Hindlimb muscle (tissue), 1 donor: Measurements from ENCODE around the gene DHRS12. TPM values are rescaled to one million over a fixed set of nuclear protein-coding genes. Genes with fewer than 3 reads are reported as not detected.

Experiments used
- DNase-seq: peaks from one replicate; pipeline ENCODE4 v3.0.0-alpha.2; 2013
- polyA plus RNA-seq: library from polyadenylated mRNA; unstranded; fragments of 120-200 nt; gene quantifications from one replicate; pipeline ENCODE4 v1.2.1, GENCODE V29; 2013; ENCODE audit not compliant: insufficient read length

Gene DHRS12, protein sequence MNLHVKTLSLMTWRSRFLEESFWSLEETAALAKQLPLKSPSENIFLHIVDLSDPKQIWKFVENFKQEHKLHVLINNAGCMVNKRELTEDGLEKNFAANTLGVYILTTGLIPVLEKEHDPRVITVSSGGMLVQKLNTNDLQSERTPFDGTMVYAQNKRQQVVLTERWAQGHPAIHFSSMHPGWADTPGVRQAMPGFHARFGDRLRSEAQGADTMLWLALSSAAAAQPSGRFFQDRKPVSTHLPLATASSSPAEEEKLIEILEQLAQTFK
- 14.9 TPM for polyA plus RNA-seq

DNA sequence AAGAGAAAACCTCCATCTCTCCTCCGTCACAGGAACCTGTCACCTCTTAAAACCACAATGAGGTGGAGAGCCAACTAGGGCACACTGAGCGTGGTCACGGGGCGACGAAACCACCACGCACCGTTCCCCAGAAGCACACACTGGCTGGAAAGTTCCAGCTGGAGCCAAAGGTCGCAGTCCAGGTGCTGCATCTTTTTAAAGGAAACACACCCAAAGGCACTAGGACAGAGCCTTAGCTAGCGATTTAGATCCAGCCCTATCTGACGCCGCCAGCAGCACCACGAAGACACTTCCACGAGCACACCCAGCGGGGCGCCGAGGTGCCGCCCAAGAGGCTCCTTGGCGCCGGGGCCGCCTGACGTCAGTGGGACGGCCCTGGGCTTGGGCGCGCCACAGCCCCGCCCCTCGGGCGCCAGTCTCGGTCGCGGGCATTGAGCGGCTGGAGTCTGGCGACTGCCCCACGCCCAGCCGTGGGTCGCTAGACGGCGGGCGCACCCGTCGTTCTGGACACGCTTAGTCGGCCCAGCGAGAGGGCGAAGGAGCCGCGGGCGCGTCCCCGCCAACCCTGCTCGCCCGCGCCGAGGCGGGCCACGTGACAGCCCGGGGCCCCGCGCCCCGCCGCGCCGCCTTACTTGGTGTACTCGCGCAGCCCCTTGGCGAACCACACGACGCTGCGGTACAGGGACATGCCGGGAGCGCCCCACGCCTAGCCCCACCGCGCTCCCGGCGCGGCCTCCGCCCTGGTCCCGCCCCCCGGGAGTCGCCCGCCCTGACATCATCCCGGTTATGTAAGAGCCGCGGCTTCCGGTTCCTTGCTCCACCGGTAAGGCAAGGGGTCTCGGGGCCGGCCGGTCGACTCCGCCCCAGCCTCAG lies at the start of gene DHRS12:
Gene DHRS12, minus strand, starts transcription at position 742 of the 873 bp plus-strand sequence. CDS start 4,504 bp downstream, outside the sequence.
- DNase-seq: peak; percentile 89

DNA sequence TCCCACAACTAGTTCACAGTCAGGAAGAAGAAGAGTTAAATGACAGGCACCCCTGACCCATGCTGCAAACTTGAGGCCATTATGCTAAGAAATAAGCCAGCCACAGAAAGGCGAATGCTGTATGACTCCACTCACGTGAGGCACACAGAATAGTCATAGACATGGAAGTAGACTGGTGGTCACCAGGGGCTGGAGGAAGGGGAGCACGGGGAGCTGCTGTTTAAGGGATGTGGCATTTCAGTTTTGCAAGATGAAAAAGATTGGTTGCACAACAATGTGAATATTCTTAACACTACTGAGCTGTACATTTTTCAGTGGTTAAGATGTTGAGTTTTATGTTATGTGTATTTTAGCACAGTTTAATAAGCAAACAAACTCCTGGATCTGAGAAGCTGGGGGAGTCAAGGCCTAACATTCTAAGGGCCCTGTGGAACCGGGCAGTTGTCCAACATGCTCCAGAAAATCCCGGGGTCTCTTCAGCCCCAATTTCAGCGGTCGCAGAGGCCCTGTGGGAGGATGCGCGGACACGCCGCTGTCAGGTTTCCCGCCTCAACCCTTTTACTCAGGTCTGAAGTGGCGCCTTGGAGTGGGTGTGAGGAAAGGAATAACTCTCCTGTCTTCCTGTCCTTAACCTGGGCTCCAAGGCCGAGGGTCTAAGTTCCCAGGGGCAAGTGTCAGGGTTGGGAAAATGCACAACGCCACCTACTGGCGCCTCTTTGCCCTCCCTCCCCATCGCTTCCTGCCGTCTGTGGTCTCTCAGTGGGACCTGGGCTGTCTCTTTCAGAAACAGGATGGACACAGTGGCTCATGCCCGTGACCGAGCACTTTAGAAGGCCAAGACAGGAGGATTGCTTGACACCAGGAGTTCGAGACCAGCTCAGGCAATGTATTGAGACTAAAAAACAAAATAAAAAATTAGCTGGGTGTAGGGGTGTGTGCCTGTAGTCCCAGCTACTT lies 45.5 kb upstream of the DHRS12 start:
- DNase-seq: no peak

DNA sequence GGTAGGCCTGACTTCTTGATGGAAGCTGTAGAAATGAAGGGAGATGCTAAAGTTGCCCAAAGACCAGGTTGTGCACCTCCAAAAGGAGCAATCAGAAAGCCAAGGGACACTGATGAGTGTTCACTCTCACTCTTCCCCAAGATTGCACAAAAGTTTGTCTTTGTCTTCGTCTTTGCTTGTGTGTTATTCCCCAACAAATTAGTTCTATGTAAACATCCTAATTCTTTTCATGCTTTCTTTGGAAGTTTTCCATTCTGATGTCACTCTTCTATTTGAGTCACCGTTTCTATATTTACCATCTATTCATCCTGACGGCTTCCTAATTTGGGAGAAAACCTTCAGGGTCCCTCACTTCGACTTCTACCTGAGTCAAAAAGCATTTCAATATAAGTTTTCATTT lies 44.7 kb upstream of the DHRS12 start:
- no peak for DNase-seq

DNA sequence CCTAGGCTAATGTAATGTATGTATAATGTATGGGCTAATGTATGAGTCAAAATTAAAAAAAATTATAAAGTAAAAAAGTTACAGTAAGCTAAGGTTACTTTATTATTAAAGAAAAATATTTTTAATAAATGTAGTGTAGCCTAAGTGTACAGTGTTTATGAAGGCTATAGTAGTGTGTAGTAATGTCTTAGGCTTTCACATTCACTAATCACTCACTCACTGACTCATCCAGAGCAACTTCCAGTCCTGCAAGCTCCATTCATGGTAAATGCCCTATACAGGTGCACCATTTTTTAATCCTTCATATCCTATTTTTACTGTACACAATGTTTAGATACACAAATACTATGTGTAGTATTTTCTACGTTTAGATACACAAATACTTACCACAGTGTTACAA lies 42.8 kb upstream of the DHRS12 start:
- DNase-seq: no peak

DNA sequence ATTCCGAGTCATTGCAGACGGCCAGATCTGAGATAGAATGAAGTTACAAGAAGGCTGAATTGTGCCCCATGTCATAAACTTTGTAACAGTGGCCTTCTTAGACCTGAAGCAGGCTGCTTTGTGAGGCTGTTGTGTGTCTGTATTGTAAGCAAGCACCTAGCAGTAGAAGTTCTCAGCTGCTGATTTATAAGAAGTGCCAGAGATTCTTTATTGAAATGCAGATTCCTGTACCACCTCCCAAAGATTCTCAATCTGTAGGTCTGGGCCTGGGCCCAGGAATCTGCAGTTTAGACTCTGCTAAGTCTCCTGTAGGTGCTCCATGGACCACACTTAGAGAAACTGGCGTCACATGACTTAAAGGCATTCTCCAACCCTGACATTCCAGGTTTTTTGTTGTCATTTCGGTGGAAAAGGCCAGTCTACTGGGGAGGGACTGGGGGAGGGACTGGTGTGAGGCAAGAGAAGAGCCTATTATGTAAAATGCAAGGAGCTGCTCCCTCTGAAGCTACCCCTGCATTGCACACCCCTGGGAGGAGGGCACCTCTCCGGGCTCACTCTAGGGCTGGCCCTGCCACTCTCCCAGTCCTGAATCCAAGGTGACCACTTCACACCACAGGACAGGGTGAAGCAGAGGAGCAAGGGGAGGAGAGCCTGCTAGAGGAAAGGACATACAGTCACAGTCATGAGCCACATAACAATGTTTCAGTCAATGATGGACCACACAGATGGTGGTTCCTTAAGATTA lies 41.8 kb upstream of the DHRS12 start:
- DNase-seq: no peak

DNA sequence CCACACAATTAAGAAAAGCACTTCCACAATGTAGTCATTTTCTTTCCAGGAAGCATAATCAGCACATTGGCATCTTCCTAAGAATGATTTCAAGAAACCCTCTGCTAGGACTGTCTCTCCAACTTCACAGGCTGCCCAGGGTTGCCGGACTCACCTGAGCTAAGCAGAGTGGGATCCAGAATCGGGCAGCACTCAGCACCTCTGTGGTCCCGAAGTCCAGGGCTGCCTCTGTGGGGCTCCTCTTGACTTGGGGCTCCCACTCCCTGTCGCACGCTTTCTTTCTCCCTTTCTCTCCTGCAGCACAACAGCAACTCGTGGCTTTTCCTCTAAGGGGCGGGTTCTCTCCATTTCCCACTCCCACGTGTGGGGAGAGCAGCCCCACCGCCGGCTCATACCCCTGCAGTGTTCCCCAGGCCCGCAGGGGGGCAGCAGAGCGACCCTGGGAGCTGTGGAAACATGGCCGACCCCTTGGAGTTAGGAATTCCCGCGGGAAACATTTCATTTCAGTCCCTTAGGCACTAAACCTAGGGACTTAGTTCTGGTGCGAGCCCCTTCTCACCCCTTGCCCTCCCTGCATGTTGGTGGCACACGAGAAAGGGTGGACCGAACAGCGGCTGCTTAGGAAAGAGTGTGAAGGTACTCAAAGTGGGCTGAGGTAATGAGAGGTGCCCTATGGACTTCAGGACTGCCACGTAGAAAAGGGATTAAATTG lies 41.1 kb upstream of the DHRS12 start, which contains the start of gene TMEM272:
Gene TMEM272, minus strand, starts transcription at position 316 of the 712 bp plus-strand sequence. CDS start 6,647 bp downstream, outside the sequence.
- DNase-seq: no peak

DNA sequence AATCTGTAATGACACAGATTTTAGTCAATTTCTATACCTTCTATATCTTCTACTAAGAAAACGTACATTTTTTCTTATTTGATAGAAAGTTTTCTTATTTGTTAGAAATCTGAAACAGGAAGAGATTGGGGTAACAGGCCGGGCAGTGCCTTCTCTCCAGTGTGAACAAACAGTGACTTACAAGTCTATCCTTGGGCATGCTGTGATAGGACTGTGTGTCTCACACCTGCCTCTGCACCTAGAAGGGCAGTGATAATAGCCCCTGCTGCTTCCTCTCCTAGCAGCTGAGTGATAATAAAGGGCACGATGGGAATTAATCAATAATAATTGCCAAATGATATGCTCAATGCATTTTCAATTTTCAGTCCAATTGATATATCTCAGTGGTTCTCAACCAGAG lies 39.6 kb upstream of the DHRS12 start:
- DNase-seq: no peak

DNA sequence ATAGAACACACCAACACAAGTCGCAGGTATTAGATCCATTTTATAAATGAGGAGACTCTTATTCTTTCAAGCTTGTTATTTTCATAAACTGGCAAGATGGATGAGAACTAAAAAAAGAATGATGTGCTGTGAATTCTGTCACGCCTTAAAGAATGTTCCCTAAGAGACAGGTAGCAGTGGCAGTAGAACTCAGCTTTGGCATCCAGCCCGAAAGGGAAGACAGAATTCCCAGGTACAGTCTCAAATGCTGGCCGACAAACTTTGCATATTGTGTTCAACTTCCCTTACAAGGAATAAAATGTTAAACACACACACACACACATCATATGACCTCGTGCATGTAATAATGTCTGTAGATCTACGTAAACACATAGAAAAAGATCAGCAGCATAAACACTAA lies 37.8 kb upstream of the DHRS12 start:
- DNase-seq: no peak

DNA sequence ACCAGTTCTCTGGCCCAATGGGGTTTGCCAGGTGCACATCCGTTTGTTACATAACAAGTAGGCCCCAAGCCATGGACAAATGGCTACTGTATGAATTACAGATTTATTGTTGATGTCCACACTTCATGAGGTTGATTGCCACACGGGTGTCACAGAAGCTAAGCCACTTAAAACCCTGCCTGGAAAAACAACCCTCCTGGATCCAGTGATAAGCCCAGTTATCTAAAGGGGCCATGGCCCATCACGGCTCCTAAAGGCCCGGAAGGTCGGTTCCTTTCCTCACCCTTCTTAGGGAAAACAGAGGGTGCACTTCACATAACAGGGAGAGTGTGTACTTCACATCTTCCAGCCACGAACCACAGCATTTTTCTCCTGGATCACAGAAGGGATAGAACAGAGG lies 37.0 kb upstream of the DHRS12 start:
- no peak for DNase-seq

DNA sequence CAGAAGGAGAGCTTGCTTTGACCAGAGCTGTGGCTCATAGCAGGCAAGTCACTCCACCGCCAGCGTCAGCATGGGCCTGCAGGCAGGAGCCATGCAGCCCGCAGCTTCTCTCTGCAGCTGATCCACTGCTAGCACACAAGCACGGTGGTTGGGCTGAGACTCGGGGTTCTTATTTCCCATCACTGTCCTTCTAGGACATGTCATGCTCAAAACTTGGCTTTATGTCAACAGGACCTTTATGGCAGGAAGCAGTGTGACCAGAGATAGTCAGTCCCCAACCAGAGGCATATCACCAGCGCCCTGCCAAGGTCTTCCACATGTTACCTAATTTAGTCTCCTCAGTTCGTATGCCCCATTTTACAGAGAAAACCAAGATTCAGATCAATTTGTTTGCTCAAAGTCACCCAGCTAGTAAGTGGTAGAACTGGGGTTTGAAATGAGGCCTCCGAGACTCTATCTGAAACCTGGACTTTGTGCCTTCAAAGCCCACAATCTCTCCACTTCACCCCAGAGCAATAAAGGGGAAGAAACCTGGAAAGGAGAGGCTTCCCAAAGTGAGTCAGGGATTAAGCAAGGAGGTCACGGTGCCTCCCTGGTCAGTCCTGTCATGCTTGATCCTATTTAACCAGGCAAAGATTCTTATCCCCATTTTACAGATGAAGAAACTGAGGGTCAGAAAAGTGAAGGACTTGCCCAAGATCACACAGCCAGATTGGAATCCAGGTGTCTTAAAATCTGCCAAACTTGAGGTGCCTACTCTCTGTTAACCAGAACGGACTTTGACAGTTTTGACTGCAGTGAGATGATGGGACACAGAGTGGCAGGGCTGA lies 36.0 kb upstream of the DHRS12 start:
- DNase-seq: no peak

DNA sequence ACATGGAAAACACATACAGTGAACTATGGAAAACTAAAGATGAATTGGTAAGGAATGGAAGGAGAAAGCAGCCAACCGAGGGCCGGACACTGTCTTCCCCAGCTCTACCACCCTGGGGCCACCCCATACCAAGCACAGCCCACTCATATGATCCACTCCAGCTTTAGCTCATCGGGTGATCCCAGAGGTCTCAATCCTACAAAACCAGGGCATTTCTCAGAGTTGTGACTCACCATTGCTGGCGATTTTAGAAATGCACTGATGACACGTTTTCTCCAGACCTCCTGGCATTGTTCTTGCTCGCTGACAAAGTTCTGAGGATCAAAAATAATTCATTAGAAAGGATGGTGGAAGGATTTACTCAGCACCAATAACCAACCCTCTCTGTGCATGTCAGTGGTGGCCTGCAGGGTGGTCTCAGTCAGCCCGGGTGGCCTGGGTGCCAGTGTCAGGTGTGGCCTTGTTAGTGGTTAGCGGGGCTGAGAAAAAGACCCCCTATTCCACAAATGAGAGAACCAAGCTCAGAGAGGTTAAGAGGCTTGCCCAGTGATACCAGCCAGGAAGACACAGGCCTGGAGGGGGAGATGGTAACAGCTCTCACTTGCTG lies 34.4 kb upstream of the DHRS12 start:
- DNase-seq: no peak

DNA sequence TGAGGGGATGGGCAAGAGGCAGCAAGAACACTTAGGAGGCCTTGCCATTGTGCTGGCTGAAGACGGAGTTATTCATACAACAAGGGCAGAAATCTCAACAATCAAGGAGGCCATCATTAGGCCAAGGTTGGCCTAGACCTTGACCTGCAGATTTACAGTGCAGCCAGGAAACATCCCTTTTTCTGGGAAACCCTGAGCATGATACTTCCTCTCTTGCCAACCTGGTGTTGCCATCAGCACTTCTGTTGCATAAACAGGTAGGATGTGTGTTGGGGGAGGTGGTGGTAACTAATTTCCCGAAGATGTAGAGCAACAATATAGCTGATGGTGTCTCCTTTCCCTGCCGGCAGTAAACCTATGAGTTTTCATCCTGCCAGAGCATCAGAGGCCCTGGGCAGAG lies 33.1 kb upstream of the DHRS12 start:
- DNase-seq: no peak

DNA sequence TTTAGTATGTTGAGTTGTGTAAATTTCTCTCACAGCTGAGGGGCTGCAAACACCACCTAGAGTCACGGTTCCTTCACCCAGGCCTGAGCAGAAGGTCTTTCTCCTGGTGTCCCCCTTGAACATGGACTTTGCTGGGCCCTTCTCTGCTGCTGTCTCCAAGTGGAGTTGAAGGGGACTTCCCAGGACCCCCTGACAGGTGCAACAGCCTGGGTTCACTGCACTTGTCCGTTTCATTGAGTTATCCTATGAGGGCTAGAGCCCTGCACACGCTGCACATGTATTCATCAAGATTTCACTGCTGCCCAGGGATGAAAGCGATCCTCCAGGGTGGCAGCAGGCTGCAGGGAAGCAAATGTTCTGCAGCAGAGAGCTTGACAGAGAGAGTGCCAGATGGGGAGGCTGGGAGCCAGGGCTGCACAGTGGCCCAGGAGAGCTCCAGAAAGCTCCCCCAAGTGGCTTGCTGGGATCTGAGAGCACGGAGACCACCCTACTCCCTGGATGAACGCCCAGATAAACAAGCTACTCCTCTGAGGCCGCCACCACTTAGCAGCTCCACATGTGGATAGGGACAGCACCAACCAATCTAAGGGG lies 30.7 kb upstream of the DHRS12 start:
- DNase-seq: no peak

DNA sequence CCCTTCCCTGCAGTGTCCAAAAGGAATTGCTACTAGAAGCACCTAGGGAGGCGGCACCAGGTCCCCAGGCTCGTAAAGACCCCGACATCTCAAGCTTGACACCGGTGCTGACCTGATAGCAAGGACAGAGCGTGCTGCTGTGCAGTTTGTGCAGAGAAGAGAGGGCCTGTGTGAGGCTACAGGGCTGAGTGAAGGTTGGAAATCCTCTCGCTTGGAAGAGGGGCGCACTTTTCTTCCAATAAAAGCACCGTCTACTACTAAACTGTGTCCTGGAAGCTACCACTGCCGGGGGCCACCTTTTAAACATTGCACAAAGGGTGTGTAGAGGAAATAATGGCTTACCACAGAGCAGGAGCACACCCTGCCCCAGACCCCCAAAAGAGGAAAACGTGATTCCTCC lies 30.0 kb upstream of the DHRS12 start:
- DNase-seq: no peak

DNA sequence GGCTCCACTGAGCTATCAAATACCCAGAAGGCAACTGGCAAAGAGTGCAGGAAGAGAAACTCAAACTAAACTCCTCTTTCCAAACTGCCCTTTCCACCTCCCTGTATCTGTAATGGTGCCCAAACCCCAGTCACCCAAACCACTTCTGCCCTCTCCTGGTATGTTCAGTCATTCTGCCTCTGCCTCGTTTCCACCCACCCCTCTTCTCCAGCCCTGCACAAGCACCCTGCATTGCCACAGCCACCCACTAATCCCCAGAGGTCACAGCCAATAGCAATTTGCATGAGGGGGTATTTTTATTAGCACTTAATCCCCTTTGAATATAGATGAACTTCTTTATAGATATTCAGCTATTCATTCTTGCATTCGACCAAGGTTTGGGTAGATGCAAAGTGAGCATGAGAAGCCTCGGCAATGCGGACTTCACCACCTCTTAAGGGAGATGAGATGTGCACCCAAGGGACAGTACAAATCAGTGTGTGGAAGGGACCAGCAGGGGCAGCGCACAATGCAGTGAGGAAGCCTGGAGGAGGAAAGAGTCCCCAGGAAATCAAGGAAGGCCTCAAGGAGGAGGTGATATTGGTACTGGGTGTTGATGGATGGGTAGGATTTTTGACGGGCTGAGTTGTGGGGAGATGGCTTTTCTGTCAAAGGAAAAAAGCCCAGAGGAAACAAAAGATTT lies 28.6 kb upstream of the DHRS12 start:
- no peak for DNase-seq

DNA sequence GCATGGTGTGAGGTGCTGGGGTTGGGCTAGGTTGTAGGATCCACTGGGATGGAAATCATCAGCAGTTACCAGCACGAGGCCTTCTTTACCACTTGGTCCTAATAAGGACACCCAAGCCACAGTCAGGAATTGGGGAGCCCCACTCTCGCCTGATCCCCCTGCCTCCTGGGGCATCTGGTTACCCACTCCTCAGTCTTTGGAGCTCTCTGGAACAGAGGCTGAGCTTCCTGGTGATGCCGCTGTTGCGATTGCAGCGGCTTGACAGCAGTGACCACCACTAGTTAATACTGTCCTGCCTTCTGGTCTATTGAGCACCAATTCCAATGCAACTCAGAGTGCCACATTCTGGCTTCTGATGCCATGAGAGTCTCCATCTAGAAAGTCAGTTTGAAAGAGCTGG lies 27.6 kb upstream of the DHRS12 start:
- no peak for DNase-seq

DNA sequence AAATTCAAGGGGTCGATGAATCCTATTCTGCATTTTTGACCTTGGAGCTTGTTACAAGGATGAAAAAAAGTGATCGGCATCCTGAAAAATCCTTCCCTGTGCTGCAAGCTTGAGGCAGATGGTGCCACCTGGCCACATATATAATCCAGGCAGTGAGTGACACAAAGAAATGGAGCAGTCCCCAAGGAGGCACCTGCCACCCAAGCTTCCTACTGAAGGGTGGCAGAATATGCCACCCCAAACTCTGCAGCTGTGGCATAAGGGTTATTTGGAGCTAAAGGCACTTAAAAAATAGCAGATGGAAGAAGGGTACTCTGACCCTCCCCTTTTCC lies 25.6 kb upstream of the DHRS12 start:
- DNase-seq: no peak

DNA sequence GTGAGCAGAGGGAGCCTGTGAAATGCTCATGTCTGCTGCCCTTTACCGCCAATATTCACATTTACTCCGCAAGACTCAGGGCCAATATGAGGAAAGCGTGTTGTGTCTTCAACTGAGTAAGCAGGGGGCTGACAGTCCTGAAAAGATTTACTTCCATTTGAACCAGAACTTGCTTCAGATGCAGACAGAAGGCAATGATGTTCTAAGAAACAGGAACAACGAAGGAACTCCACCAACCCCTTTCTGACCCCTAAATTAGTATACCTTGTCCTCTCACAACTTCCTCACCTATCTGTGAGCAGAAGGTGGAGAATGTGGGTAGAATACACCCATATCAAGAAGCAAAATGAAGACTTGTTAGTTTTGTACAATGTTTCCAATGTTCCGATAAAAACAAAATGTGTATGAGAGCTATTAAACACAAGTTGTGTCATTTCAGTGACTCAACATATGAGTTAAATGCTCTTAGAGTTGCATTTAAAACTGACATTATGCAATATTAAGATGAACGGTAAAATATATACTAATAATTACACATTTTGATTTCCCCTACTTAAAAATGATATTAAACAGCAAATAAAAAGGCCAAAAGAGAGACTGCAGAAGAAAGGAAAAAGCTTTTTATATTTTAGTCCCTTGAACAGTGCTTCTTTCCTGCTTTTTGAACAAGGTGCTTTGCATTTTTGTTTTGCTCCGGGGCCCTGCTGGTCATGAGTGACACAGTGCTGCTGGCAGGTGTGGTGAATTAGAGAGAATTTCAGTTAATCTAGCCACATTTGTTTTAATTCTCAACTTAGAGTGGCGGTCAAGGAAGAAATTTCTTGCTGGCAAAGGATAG lies 25.0 kb upstream of the DHRS12 start:
- no peak for DNase-seq
